DND-41 (cell line): Measurements from ENCODE around the gene KLHL42.

Experiments
- ATAC-seq: fragments of 200-7000 bp; cut with Tn5 transposase; 3 replicates; pipeline ENCODE4 v1.9.1; 2021; ENCODE audit warnings: low read depth; ENCODE audit not compliant: insufficient read depth
- DNase-seq: peaks from one replicate; pipeline ENCODE4 v3.0.0-alpha.2; 2020
- H2AFZ ChIP-seq: 2 replicates; pipeline ENCODE4 v1.6.0; 2012; ENCODE audit warnings: low read depth, low read length
- H3K27ac ChIP-seq: 2 replicates; pipeline ENCODE4 v1.5.1; 2012; ENCODE audit warnings: low read length, inconsistent platforms
- H3K27me3 ChIP-seq: fragments of 200-600 bp; sonication (generic); 2 replicates; pipeline ENCODE4 v1.6.0; 2012; ENCODE audit warnings: low read length, mild to moderate bottlenecking, inconsistent platforms; ENCODE audit not compliant: insufficient read depth, poor library complexity
- H3K36me3 ChIP-seq: 2 replicates; pipeline ENCODE4 v1.5.1; 2012; ENCODE audit warnings: low read length, inconsistent platforms; ENCODE audit not compliant: insufficient read depth
- H3K4me1 ChIP-seq: 2 replicates; pipeline ENCODE4 v1.5.1; 2012; ENCODE audit warnings: mild to moderate bottlenecking, low read length; ENCODE audit not compliant: insufficient read depth
- H3K4me2 ChIP-seq: 2 replicates; pipeline ENCODE4 v1.6.0; 2012; ENCODE audit warnings: mild to moderate bottlenecking, moderate library complexity, low read length, inconsistent platforms; ENCODE audit not compliant: insufficient read depth
- H3K4me3 ChIP-seq, 2 experiments: fragments of 200-600 bp in 1 of 2; shearing (Covaris generic) in 1 of 2; 2 replicates each; pipeline ENCODE4 v1.5.1; 2012 to 2016; ENCODE audit warnings: inconsistent platforms in 2 of 2, low read length in 2 of 2, mild to moderate bottlenecking in 2 of 2, low read depth in 1 of 2, moderate library complexity in 1 of 2
- H3K79me2 ChIP-seq: 2 replicates; pipeline ENCODE4 v1.6.0; 2012; ENCODE audit warnings: low read length, inconsistent platforms; ENCODE audit not compliant: insufficient read depth
- H3K9ac ChIP-seq: 2 replicates; pipeline ENCODE4 v1.6.0; 2012; ENCODE audit warnings: low read depth, mild to moderate bottlenecking, inconsistent platforms, low read length, moderate library complexity
- H3K9me3 ChIP-seq: 2 replicates; pipeline ENCODE4 v1.5.1; 2012; ENCODE audit warnings: low read length, moderate library complexity, mild to moderate bottlenecking, inconsistent platforms; ENCODE audit not compliant: insufficient read depth, severe bottlenecking
- H4K20me1 ChIP-seq: 2 replicates; pipeline ENCODE4 v1.6.0; 2012; ENCODE audit warnings: low read length; ENCODE audit not compliant: insufficient read depth
- CTCF ChIP-seq: IDR thresholded peaks from 2 replicates; pipeline ENCODE4 v1.5.1; 2012; ENCODE audit warnings: borderline replicate concordance, low read length, moderate library complexity, mild to moderate bottlenecking; ENCODE audit not compliant: poor library complexity, severe bottlenecking; ENCODE audit errors: extremely low read depth
- EZH2 ChIP-seq: IDR thresholded peaks from 3 replicates; pipeline ENCODE4 v1.6.1; 2012; ENCODE audit warnings: borderline replicate concordance, low read depth, mild to moderate bottlenecking, moderate library complexity, low read length, inconsistent platforms; ENCODE audit not compliant: severe bottlenecking

Gene KLHL42

GRCh38 chr12:27801630-27802029 is 21.6 kb downstream of the KLHL42 start:
- TF ChIP-seq CTCF (no peak), EZH2 (no peak)
- H3K4me3 ChIP-seq, result no peak overlapping the region
- no peaks in the 10 kb centered on the region for H3K79me2 ChIP-seq
- H3K36me3 ChIP-seq, result peaks cover 30% of the 10 kb centered on the region
- ATAC-seq, result no peak
- no peaks in the 10 kb centered on the region for H3K9me3 ChIP-seq
- no peak overlapping the region for H3K4me2 ChIP-seq
- no peak overlapping the region for H3K9ac ChIP-seq
- H3K4me1 ChIP-seq, result no peaks in the 10 kb centered on the region
- H4K20me1 ChIP-seq, result no peaks in the 10 kb centered on the region
- H3K27ac ChIP-seq, result no peak overlapping the region
- H2AFZ ChIP-seq, result no peak overlapping the region
- no peaks in the 10 kb centered on the region for H3K27me3 ChIP-seq
- DNase-seq, result no peak

GRCh38 chr12:27802511-27802910 is 22.5 kb downstream of the KLHL42 start:
- no peak overlapping the region for H2AFZ ChIP-seq
- H3K27ac ChIP-seq, result no peak overlapping the region
- H3K9me3 ChIP-seq, result no peaks in the 10 kb centered on the region
- no peaks in the 10 kb centered on the region for H3K79me2 ChIP-seq
- H3K27me3 ChIP-seq, result no peaks in the 10 kb centered on the region
- H3K4me2 ChIP-seq, result no peak overlapping the region
- no peak for DNase-seq
- no peaks in the 10 kb centered on the region for H4K20me1 ChIP-seq
- H3K9ac ChIP-seq, result no peak overlapping the region
- no peak for ATAC-seq
- no peak overlapping the region for H3K4me3 ChIP-seq
- H3K36me3 ChIP-seq, result peaks cover 21% of the 10 kb centered on the region
- TF ChIP-seq EZH2 (no peak), CTCF (no peak)
- H3K4me1 ChIP-seq, result no peaks in the 10 kb centered on the region

- H4K20me1 ChIP-seq, result no peaks in the 10 kb centered on the region
- no peak for ATAC-seq
- DNase-seq, result no peak
- no peak overlapping the region for H3K4me2 ChIP-seq
- no peaks in the 10 kb centered on the region for H3K27me3 ChIP-seq
- no peaks in the 10 kb centered on the region for H3K9me3 ChIP-seq
- TF ChIP-seq CTCF (no peak), EZH2 (no peak)
- no peaks in the 10 kb centered on the region for H3K79me2 ChIP-seq
- no peaks in the 10 kb centered on the region for H3K4me1 ChIP-seq
- no peak overlapping the region for H3K27ac ChIP-seq
- no peak overlapping the region for H2AFZ ChIP-seq
- peaks cover 17% of the 10 kb centered on the region for H3K36me3 ChIP-seq
- no peak overlapping the region for H3K9ac ChIP-seq
- no peak overlapping the region for H3K4me3 ChIP-seq
These were observed 22.9 kb downstream of the KLHL42 start for GRCh38 chr12:27802936-27803335.

GRCh38 chr12:27805238-27805637 is 25.2 kb downstream of the KLHL42 start:
- Histone ChIP-seq H3K27ac (no peak overlapping the region), H3K4me1 (no peaks in the 10 kb centered on the region), H3K4me3 (no peak overlapping the region), H3K4me2 (no peak overlapping the region), H3K36me3 (peaks cover under 1% of the 10 kb centered on the region; the same call in 1 of the 2 replicates), H3K79me2 (no peaks in the 10 kb centered on the region), H3K9ac (no peak overlapping the region), H2AFZ (no peak overlapping the region), H4K20me1 (no peaks in the 10 kb centered on the region), H3K27me3 (no peaks in the 10 kb centered on the region), H3K9me3 (no peaks in the 10 kb centered on the region)
- TF ChIP-seq EZH2 (no peak), CTCF (no peak)
- DNase-seq (no peak), ATAC-seq (no peak)
